Smooth muscle cell of bladder (primary cell): Measurements from ENCODE around the gene BMPR2. TPM values are rescaled to one million over a fixed set of nuclear protein-coding genes. Genes with fewer than 3 reads are reported as not detected.

ENCODE experiments used
- total RNA-seq: library from RNA; depleted of rRNA; stranded (reverse); fragments of >200 nt; gene quantifications from 2 replicates; pipeline ENCODE4 v1.2.3, GENCODE V29; 2014

BMPR2 gene
- 11.4 and 15.0 TPM in 2 replicates for total RNA-seq

DNA sequence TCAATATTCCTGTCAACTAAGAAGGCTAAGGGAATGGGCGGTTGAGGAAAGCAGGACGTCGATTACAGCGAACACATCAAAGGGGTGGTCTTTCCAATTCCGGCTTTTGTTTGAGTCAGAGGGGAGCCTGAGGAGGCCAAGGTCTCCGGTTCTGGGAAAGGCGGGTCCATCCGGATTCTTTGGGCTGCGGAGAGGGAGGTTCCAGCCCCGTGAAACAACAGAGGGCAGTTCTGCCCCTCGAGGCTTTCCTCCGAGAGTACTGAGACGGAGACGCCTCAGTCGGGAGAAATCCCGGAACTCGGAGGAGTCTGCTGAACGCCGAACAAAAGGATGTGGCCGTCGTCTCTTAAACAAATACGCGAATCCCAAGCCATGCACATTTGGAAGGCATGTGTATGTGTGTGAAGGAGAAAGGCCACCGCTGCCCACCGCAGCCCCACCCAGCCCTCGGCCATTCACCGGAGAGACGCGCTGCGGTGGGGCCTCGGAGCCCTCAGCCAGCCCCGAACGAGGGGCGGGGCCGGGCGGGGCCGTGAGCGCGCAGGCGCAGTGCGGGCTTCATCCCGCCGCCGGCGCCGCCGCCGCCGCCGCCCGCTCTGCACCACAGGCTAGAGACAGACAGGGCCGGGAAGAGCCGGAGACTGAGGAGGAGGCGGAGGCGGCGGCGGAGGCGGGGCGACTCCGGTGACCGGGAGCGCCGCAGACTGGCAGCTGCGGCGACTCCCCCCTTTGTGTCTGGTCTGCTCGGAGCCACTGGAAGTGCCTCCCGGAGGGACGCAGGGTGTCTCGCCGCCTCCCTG lies at the start of gene BMPR2:
Gene BMPR2 (plus strand): TSS at position 719 of the 800 bp plus-strand sequence. CDS start 1,148 bp downstream, outside the sequence.

Other genes with a start within 250 kb of the BMPR2 start
- 115 and 120 TPM in 2 replicates for gene SUMO1, start 137.7 kb upstream of the BMPR2 start, total RNA-seq
- 34.4 and 41.9 TPM in 2 replicates for gene NOP58, start 110.6 kb upstream of the BMPR2 start, total RNA-seq